ENCODE results near the gene SPATS2L.

The SPATS2L gene

DNA sequence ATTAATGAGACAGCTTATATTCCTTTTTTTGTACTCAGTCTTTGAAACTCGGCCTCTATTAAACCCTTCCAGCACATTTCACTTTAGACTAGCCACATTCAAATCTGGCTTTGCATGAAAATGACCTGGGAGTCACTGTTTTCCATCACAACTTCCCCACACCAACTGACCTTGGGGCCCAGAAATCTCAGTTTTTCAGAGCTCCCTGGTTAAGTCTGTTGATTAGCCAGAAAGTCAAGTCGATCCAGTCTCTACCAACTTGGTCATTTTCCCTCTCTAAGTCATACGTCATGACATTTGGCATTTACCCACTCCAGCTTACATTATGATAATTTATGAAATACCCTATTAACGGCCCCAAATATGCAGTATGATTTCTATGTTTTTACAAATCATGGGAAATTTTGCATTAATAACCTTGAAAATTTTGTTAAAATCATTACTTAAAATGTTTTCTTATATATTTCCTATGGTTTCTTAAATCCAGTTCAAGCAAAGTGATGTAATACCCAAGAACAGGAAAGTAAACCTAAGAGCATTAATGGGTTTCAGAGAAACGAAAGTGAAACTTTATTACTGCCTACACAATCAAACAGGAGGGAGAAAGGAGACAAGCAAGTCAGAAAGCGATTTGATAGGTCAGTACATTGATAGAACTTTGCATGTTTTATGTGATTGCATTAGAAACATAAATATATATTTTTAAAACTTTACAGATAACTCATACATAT lies 77.1 kb downstream of the SPATS2L start:
- peak overlapping the region; percentile 38 for H3K4me3 ChIP-seq (ENCODE audit: low read depth, low read length)
- DNase-seq (ENCODE audit: low read depth): peak; percentile 60
- TF ChIP-seq, protein P1, sequence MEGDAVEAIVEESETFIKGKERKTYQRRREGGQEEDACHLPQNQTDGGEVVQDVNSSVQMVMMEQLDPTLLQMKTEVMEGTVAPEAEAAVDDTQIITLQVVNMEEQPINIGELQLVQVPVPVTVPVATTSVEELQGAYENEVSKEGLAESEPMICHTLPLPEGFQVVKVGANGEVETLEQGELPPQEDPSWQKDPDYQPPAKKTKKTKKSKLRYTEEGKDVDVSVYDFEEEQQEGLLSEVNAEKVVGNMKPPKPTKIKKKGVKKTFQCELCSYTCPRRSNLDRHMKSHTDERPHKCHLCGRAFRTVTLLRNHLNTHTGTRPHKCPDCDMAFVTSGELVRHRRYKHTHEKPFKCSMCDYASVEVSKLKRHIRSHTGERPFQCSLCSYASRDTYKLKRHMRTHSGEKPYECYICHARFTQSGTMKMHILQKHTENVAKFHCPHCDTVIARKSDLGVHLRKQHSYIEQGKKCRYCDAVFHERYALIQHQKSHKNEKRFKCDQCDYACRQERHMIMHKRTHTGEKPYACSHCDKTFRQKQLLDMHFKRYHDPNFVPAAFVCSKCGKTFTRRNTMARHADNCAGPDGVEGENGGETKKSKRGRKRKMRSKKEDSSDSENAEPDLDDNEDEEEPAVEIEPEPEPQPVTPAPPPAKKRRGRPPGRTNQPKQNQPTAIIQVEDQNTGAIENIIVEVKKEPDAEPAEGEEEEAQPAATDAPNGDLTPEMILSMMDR (IDR thresholded peaks at IDR 0.05; ENCODE audit: control insufficient read depth, extremely low read depth, insufficient read depth): no peak

DNA sequence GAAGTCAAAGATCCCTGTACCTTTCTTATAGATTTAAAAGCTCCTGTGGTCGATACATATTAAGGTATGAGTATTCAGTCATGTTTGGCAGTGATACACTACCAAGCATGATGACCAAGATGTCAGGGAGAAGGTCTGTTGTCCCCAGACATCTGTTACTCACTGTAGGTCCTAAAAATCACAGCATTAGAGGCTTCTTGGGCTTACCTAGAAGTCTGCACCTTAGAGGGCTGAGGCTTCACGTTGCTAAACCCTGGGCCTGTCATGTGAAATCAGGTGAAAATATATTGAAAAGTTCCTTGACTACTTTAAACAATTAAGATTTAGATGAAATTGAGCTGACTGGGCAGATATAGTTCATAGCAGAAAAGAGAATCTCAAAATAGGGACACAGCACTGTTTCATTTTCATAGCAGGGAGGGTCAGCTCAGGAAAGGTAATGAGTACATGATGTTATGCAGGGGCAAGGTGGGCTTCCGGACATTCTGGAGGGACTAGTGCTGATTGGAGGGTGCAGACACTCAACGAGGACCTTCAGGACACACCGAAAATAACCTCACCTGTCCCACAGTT lies 78.7 kb downstream of the SPATS2L start:
- H3K4me3 ChIP-seq (ENCODE audit: low read depth, low read length): no peak overlapping the region
- DNase-seq (ENCODE audit: low read depth): no peak
- TF ChIP-seq, protein P1 (IDR thresholded peaks at IDR 0.05; ENCODE audit: control insufficient read depth, extremely low read depth, insufficient read depth): no peak

DNA sequence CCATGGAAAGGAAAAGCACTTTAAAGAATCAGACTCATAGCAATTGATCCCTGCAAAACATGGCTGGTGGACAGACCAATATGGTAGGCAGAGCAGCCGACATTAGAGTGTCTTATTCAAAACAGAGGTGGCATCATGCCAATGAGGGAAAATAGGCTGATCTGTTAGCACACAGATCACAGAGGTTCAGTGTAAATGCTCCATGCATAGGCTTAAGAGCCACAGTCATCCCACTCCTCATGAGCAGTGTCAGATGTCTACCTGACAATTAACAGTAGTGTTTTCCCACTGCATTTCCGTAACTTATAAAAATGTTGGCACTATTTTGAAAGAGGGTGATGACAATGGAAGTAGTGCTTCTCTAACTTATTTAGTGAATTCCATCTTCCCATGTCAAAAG lies 86.7 kb downstream of the SPATS2L start:
- H3K4me3 ChIP-seq (ENCODE audit: low read depth, low read length): no peak overlapping the region
- TF ChIP-seq, protein P1 (IDR thresholded peaks at IDR 0.05; ENCODE audit: control insufficient read depth, extremely low read depth, insufficient read depth): no peak
- DNase-seq (ENCODE audit: low read depth): no peak

DNA sequence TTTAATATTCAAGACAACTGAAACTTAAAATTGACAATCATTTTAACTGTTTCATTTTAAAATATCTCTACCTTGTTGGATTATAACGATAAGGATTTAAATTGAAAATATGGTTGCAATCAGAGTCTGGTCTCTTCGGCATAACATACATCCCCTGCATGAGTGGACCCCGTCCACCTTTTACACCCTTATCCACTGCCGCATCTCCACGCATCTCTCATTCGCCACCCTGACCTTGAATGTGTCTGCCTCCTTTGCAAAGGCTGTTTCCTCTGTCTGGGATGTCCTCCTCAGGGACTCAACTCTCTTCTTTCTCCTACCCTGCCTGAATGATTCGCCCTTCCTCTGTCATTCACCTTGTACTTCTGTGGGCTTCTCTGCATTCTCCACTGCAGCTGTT lies 87.6 kb downstream of the SPATS2L start:
- TF ChIP-seq, protein P1 (IDR thresholded peaks at IDR 0.05; ENCODE audit: control insufficient read depth, extremely low read depth, insufficient read depth): no peak
- DNase-seq (ENCODE audit: low read depth): no peak
- H3K4me3 ChIP-seq (ENCODE audit: low read depth, low read length): no peak overlapping the region

DNA sequence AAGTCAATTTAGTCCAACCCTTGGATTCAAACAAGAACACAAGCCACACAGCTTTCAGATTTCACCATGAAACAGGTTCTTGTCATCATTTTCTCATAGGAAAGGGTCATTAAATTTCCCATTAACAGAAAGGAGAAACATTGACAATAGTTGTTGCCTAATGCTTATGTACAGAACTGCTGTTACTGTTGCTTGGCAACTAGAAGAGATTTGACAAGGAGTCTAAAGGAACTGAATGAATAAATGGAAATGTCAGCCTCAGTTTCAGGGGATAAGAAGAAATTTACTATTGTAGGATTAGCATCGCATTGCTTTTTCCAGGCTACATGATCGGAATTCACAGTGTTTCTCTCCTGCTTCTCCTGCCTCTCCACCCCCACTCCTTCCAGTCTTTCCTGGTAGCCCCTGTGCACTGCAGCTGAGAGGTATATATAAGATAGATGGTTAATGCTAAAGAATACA lies 90.3 kb downstream of the SPATS2L start:
- TF ChIP-seq, protein P1 (IDR thresholded peaks at IDR 0.05; ENCODE audit: control insufficient read depth, extremely low read depth, insufficient read depth): no peak
- no peak for DNase-seq (ENCODE audit: low read depth)
- H3K4me3 ChIP-seq (ENCODE audit: low read depth, low read length): no peak overlapping the region

DNA sequence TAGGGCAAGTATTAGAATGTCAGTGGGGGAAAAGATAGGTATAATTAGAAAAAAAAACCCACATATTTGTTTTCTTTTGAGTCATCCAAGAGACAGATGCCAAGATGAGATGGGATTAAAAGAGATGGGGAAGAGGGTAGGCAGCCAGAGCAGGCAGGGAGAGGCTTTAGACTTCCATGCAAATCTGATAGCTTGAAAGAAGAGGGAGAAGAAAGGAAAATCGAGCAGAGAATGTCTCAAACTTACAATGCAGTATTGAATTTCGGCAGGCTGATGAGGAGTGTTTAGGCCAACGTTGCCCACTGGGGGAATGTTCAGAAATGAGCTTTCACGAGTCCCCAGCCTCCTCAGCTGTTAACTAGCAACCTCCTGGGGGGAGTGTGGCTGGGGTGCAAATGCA lies 91.3 kb downstream of the SPATS2L start:
- H3K4me3 ChIP-seq (ENCODE audit: low read depth, low read length): no peak overlapping the region
- TF ChIP-seq, protein P1 (IDR thresholded peaks at IDR 0.05; ENCODE audit: control insufficient read depth, extremely low read depth, insufficient read depth): no peak
- no peak for DNase-seq (ENCODE audit: low read depth)

All from LNCaP clone FGC (cell line).